Stimulated activated CD8-positive, alpha-beta memory T cell treated with anti-CD3 and anti-CD28 coated beads, Interleukin-15, amount 100 ng/mL, for 24 hours (primary cell): Measurements from ENCODE around the gene NET1.

ENCODE experiments used
- DNase-seq: peaks from one replicate; pipeline ENCODE4 v3.0.0-alpha.2; 2020; ENCODE audit warnings: low read depth

The NET1 gene

GRCh38 chr10:5500162-5500670 is 87.9 kb downstream of the NET1 start:
- DNase-seq, result no peak

GRCh38 chr10:5500910-5501309 is 88.6 kb downstream of the NET1 start:
- no peak for DNase-seq

GRCh38 chr10:5502061-5502521 is 89.7 kb downstream of the NET1 start:
- DNase-seq, result no peak

- no peak for DNase-seq
Observed at GRCh38 chr10:5502571-5503476, 90.5 kb downstream of the NET1 start.

- no peak for DNase-seq
Observed at GRCh38 chr10:5503477-5503835, 91.1 kb downstream of the NET1 start.

GRCh38 chr10:5504146-5505072 is 92.1 kb downstream of the NET1 start:
- no peak for DNase-seq

GRCh38 chr10:5506246-5506645 is 93.9 kb downstream of the NET1 start:
- DNase-seq, result no peak

GRCh38 chr10:5506751-5507648 is 94.6 kb downstream of the NET1 start:
- DNase-seq, result no peak

- DNase-seq, result no peak
Observed at GRCh38 chr10:5507649-5508131, 95.3 kb downstream of the NET1 start.

- no peak for DNase-seq
Observed at GRCh38 chr10:5508161-5508604, 95.8 kb downstream of the NET1 start.
